CD4-positive, alpha-beta T cell treated with Interleukin-1 beta for 1 hour (primary cell): ENCODE measurements around the gene CHRDL2.

Experiments used
- DNase-seq, 2 donors: peaks; one replicate each; pipeline ENCODE4 v3.0.0-alpha.2; 2020 to 2022

Gene CHRDL2

DNA sequence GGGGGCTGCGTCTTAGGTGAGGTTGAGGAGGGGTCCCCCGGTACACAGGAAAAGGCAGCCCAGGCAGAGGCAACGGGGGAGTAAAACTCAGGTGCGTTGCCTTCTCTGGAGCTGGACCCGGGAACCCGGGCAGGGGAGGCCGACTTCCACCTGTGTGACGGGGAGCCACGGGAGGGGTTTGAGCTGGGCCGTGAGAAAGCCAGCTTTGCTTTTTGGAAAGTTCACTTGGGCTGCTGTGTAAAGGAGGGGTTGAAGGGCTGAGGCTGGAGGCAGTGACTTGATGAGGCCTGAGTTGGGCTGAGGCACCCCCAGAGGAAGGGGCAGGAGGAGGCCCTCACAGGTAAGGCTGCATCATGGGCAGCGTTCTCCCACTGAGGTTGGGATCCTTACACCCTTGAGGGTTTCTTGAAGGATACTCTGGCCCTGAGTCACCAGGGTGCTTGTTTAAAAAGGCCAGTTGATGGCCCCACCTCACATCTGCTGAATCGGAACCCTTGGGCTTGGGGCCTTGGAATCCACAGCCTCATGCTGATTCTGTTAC, 47.2 kb downstream of the CHRDL2 start:
- no peak for DNase-seq

- no peak for DNase-seq
These were observed 47.9 kb downstream of the CHRDL2 start for GRCh38 chr11:74683279-74683871.

- DNase-seq = no peak
These were observed 48.4 kb downstream of the CHRDL2 start for GRCh38 chr11:74682731-74683278.

DNA sequence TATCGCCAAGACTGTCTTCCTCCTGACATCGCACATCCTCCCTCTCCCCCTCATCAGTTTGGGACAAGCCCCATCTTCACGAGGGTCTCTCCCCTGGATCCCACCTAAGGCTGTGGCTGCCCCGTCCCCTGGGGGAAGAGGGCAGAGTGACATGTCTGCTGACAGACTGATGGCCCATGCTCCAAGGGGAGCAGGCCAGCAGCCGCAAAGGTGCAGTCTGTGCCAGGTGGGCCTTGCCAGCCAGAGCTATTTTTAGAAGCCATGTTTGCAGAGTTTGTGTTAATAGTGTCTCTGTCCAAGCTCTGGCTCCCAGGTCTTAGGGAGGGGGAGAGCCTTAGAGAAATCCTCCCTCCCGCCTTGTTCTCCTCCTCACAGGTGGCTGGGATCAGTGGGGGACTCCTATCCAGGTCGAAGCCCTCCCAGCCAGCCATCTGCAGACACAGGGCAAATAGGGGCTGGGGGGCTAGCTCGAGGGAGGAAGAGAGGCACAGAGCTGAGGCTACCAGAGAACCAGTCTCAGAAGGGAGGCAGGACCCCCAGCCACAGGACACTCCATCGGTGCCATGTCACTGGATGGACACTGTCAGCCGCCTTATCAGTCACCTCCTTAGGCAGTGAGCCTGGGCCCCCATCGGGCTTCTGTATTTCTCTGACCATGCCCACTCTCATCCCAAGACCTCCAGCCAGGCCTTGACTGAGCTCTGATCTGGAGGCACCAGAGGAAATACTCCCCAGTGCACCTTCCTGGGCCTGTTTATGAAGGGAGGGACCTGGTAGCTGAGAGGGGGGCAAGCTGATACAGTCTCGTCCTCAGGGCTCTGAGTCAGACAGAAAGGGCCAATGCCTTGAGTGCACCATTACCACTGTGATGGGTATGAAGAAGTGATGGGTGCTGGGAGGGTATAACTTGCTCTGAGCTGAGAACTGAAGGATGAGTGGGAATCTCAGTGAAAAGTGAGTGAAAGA, 49.3 kb downstream of the CHRDL2 start:
- no peak for DNase-seq

- no peak for DNase-seq
These were observed 50.3 kb downstream of the CHRDL2 start for GRCh38 chr11:74680703-74681531.

DNA sequence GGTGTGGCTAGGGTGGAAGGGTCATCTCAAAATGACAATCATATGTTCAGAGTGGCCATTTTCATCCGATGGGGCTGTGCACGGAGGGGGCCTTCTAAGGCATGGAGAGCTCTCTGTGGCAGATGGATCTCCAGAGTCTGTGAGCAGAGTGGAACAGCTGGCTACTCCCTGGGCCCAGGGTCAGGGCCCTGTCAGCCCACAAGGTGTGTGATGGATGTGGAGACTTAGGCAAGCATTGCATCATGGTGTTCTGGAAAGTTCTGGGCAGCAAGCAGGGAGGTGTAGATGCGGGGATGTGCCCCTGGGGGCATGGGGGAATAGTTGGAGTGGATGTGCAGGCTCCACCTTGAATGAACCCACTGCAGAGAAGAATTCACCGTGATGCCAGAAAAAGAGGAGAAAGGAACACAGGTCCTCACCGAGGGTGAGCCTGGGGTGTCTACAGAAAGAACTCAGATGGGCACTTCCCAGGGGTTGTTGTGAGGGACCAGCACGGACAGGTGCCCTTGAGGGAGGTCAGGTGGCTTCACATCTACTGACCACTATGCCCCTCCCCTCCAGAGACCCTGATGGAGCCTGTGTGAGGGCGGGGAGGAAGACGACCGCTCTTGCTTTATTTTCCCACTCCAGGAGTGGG, 51.1 kb downstream of the CHRDL2 start:
- no peak for DNase-seq

DNA sequence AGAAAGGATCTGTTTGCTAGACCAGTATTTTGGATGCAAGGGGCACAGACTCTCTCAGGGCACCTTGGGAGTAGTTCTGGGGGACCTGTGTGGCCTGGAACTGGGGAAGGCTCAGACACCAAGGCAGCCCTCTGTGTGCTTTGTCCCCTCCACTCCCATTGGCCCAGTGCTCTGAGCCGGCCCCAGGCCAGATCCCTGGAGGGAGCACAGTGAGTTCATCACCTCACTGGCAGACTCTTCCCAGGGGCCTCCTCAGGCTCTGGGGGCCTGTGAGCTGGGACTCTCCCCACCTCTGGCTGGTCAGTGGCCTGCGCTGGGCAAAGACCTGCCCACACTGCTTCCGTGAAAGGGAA, 51.7 kb downstream of the CHRDL2 start:
- no peak for DNase-seq

GRCh38 chr11:74678591-74679512, 52.4 kb downstream of the CHRDL2 start:
- no peak for DNase-seq

DNA sequence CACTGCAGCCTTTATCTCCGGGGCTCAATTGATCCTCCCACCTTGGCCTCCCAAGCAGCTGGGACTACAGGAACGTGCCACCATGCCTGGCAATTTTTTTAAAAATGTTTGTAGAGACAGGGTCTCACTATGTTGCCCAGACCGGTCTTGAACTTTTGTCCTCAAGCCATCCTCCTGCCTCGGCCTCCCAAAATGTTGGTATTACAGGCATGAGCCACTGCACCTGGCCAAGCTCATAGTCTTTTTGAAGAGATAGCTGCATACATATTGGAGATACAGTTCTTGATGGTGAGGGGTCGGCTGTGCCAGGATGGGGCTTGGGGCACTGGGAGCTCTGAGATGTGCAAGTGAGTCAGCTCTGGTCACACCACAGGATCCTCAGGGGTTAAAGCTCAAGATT, 53.2 kb downstream of the CHRDL2 start:
- no peak for DNase-seq

- no peak for DNase-seq
These were observed 54.1 kb downstream of the CHRDL2 start for GRCh38 chr11:74677131-74677530.

DNA sequence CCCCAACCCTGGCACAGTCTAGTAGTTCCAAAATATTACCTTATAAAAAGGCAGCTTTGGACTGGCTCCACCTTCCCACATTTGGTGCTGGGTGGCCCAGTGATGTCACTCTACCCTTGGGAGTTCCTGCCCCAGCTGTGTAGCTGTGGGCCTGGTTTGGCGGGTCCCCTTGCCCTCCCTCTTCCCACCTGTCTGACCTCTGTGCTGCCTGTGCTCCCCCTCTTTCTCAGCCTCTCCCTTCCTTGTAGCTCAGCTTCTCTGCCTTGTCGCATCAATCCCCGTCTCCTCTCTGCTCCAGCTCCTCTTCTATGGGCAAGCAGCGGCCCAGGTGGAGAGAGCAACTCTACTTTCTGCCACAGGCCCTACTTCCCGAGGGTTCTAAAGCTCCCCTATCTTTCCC, 54.6 kb downstream of the CHRDL2 start:
- no peak for DNase-seq

- no peak for DNase-seq
These were observed 55.5 kb downstream of the CHRDL2 start for GRCh38 chr11:74675761-74676160.

DNA sequence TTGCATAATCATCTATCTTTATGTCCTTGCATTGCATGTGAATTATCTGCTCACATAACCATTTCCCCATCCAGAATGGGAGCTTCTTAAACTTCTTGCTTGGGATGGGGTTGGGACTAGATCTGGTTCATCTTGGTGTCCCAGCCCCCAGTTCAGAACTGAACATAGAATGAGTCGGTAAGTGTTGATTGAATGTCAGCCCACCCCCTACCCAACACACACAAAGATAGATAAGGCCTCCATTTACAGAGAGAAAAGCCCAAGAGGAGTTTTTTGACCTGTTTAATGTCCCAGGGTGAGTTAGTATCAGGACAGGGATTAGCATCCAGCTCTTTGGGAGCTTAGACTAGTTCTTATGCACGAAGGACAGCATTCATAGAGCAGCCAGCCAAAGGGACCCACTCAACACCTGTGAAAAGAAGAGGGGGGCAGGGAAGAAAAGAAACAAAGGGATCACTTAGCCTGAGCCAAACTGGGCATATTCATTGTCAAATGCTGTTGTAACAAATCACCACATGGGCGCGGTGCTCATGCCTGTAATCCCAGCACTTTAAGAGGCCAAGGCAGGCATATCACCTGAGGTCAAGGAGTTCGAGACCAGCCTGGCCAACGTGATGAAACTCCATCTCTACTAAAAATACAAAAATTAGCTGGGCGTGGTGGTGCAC, 57.4 kb downstream of the CHRDL2 start:
- no peak for DNase-seq

DNA sequence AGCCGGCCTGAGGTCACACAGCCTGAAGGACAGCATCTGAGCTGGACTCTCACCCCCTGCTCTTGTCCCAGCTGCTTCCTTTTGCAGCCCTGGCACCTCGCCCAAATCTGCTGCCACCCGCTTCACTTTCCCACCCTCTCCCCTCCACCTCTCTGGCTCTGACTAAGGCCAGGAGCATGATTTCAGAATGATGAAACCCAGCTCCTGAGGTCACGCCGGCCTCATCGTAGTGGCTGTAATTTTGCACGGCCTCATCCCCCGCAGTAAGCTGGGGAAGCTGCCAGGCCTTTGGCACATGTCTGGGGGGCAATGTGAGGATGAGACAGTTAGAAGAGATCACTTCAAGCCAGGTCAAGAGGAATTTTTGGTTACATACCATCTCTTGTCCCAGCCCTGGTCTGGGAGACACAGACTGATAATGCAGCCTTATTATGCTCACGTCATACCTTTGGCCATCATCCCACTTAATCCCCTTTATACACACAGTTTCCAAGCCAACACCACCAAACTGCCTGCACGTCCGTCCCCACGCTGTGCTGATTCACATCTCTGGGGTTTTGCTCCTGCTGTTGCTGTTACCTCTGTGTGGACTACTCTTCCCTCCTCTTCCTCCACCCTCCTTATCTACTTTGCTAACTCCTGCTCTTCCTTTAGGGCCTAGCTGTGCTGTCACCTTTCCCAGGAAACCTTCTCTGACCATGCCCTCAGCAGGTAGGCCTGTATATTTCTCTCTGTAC, 58.1 kb downstream of the CHRDL2 start:
- no peak for DNase-seq

DNA sequence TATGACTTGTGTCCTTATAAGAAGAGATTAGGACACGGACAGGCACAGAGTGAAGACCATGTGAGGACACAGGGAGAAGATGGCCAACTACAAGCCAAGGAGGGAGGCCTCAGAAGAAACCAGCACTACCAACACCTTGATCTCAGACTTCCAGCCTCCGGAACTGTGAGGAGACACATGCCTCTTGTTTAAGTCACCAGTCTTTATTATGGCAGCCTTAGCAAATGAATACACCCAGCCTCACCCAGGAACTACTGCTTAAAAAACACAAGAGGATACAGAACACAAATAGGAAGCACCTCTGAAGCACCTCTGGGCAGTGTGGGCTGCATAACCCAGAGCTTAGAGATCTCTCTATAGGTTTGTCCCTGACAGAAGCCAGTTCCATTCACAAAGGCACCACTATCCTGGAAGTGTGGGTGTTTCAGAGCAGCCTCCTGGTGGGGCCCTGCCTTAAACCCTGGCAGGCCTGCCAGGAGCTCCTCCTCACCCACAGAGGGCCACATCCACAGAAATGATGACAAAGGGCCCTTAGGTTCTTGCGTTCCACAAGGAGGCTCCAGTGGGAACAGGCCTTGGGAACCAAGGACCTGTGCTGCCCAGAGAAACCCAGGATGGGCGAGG, 58.8 kb downstream of the CHRDL2 start:
- DNase-seq = no peak

DNA sequence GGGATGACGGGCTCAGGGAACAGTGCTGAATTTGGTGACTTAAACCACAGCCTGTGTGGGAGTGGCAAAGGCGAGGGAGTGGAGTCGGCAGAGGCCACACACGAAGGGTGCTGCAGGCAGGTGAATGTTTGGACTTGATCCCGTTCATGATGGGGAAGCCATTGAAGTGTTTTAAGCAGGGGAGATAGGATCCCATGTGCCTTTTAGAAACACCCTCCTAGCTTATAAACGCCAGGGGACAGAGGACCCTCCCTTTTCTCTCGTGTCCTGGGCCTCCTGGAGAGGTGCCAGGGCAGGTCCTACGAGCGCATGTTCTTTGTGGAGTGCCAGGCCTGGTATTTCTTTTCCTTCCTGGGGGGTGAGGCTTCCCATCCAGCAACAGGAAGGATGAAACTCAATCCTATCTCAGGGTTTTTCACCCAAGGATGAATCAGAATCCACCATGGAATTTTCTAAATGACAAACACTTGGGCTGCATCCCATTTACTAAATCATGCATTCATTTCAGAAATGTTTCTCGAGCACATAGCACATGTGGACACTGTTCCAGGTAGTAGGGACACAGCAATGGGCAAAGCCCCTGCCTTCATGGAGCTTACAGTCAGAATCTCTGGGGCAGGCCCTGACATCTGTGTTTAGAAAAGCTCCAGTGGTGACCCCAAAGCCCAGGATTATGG, 59.6 kb downstream of the CHRDL2 start:
- no peak for DNase-seq

DNA sequence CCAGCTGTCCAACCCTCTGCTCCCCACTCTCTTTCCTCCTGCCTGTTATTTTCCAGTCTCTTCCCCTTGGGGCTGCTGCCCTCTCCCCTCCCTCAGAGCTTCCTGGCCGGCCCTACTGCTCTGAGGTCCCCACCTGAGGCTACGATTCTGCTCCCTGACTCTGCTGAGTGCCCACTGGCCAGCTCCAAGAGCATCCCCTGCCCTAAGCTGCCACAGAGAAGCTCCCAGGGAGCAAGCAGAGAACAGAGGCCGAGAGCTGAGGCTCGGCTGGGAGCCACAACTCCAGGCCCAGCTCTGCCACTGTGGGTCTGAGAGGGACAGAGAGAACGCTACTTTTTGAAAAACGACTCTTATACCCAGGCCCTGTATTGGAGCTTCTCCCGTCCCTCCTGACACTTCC, 61.1 kb downstream of the CHRDL2 start:
- no peak for DNase-seq

- DNase-seq = no peak
These were observed 61.7 kb downstream of the CHRDL2 start for GRCh38 chr11:74669211-74670160.
